Fibroblast of mammary gland (primary cell): Measurements from ENCODE around the gene FCER2.

Experiments used
- DNase-seq: peaks from one replicate; pipeline ENCODE4 v3.0.0-alpha.2; 2010; ENCODE audit warnings: low read depth
- H3K4me3 ChIP-seq: 2 replicates; pipeline ENCODE4 v1.5.1; 2011; ENCODE audit warnings: low read depth, mild to moderate bottlenecking, low read length, moderate library complexity; ENCODE audit not compliant: control insufficient read depth
- TF ChIP-seq, protein P1 (sequence below): conservative IDR thresholded peaks from 2 replicates; pipeline ENCODE4 v1.5.1; 2011; ENCODE audit warnings: low read depth, low read length, inconsistent platforms; ENCODE audit not compliant: control insufficient read depth, insufficient read depth

The FCER2 gene

DNA sequence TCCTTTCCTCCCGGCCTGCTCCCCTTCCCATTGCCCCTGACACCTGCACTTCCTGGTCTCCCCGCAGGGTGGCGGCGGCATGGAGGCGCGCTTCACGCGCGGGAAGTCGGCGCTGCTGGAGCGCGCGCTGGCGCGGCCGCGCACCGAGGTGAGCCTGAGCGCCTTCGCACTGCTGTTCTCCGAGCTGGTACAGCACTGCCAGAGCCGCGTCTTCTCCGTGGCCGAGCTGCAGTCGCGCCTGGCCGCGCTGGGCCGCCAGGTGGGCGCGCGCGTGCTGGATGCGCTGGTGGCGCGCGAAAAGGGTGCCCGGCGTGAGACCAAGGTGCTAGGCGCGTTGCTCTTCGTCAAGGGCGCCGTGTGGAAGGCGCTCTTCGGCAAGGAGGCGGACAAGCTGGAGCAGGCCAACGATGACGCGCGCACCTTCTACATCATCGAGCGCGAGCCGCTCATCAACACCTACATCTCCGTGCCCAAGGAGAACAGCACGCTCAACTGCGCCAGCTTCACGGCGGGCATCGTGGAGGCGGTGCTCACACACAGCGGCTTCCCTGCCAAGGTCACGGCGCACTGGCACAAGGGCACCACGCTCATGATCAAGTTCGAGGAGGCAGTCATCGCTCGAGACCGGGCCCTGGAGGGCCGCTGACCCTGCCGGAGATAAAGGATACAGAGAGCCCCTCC lies 19.6 kb downstream of the FCER2 start:
- DNase-seq: no peak
- TF ChIP-seq, protein P1, sequence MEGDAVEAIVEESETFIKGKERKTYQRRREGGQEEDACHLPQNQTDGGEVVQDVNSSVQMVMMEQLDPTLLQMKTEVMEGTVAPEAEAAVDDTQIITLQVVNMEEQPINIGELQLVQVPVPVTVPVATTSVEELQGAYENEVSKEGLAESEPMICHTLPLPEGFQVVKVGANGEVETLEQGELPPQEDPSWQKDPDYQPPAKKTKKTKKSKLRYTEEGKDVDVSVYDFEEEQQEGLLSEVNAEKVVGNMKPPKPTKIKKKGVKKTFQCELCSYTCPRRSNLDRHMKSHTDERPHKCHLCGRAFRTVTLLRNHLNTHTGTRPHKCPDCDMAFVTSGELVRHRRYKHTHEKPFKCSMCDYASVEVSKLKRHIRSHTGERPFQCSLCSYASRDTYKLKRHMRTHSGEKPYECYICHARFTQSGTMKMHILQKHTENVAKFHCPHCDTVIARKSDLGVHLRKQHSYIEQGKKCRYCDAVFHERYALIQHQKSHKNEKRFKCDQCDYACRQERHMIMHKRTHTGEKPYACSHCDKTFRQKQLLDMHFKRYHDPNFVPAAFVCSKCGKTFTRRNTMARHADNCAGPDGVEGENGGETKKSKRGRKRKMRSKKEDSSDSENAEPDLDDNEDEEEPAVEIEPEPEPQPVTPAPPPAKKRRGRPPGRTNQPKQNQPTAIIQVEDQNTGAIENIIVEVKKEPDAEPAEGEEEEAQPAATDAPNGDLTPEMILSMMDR: no peak
- peak overlapping the region; percentile 84 for H3K4me3 ChIP-seq

DNA sequence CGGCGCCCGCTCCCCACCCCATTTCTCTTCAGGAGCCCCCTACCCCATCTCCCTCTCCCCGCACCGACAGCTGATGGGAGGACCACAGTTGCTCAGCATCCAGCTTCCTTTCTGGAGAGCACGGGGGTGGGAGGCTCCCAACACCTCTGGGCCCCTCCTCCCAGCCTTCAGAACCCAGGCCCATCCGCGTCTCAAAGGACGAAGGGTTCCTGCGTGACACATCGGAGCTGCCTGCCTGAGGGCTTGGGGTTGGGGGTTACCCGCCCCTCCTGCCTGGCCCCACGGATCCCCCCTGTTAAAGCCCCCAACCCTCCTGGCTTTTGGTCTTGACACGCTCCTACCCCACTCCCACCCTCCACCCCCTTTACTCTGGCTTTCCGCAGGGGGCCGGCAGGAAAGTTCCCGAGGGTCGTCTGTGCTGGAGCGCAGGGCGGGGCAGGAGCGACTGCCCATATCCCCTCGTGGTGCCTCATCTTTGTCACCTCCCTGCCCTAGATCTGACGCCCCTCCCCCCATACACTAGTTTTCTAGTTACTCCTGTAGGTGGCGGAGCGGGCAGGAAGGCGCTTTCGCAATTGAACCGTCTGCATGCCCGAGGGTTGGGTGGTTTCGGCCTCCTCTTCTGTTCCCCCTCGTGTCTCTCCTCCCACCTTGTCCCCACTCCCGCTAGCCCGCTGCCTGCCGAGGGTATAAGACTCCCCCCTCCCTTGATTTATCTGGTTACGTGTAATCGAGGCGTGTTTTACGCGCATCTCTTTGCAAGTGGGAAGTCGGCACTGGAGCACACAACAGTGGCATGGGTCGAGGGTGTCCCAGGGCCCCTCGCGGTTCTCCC lies 20.4 kb downstream of the FCER2 start:
- DNase-seq: peak; percentile 76
- TF ChIP-seq, protein P1: peak; percentile 68
- H3K4me3 ChIP-seq: peak overlapping the region; percentile 84

DNA sequence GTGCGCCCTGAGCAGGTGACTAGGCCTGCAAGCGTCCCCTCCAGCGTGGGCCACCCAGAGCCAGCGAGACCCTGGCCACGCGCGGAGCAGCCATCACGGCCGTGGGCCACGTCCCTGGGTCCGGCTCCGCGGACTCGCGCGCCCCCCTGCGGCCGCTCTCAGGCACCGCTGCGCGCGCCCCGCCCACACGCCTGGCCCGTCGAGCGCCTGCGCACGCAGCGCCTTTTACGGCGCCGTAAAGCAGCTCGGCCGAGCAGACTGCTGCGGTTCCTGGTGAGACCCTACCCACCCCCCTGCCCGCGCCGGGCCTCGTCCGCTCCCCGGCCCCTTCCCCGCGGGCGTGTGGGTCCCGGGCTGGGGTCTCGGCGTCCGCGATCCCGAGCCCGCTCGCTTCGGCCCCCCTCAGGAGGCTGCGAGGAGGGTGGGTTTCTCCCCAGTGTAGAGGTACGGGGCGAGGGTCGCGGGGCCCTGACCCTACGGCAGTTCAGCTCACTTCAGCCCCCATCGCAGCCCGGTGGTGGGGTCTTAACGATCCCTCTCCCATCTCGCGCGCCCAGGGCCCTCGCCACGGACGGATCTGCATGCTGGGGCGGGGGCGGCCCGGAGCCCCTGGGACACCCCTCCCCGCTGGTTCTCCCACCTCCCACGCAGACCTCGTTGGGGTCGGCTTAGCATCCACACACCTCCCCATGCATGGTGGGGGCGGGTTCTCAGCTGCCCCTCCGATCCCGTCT lies 21.2 kb downstream of the FCER2 start, which contains the start of gene TRAPPC5:
TRAPPC5 (plus strand) TSS at position 228 of the 734 bp plus-strand sequence. CDS start 1,421 bp downstream, outside the sequence.
- TF ChIP-seq, protein P1: no peak
- peak within 1 kb of the TSS; percentile 84 for H3K4me3 ChIP-seq
- peak; percentile 72 for DNase-seq

DNA sequence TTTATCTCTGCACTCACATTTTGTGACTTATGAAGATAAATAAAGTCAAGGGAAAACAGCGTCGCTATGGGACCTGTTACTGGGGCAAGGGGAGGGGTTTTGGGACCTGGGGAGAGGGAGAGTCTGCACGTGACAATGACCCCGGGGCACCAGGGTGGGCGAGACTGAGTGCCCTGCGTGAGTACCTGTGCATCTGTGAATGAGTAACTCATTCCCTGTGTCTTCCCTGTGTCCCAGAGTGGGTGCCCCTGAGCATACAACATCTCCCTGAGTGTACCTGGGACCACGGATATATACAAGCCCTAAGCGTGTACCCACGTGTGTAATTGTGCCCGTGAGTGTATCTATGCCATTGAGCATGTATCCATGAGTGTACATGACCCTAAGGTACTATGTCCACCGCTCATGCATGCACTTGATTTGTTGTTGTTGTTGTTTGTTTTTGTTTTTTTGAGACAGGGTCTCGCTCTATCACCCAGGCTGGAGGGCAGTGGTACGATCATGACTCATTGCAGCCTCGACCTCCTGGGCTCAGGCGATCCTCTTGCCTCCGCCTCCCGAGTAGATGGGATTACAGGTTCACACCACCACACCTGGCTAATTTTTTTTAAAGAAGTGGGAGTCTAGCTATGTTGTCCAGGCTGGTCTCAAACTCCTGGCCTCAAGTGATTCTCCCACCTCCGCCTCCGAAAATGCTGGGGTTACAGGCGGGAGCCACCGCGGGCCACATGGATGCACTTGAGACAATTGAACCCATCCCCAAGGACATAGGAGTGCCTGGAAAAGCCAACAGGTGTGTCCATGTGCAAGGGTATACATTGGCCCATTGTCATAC lies 21.9 kb downstream of the FCER2 start:
- DNase-seq: no peak
- H3K4me3 ChIP-seq: peak overlapping the region; percentile 21
- TF ChIP-seq, protein P1: no peak

DNA sequence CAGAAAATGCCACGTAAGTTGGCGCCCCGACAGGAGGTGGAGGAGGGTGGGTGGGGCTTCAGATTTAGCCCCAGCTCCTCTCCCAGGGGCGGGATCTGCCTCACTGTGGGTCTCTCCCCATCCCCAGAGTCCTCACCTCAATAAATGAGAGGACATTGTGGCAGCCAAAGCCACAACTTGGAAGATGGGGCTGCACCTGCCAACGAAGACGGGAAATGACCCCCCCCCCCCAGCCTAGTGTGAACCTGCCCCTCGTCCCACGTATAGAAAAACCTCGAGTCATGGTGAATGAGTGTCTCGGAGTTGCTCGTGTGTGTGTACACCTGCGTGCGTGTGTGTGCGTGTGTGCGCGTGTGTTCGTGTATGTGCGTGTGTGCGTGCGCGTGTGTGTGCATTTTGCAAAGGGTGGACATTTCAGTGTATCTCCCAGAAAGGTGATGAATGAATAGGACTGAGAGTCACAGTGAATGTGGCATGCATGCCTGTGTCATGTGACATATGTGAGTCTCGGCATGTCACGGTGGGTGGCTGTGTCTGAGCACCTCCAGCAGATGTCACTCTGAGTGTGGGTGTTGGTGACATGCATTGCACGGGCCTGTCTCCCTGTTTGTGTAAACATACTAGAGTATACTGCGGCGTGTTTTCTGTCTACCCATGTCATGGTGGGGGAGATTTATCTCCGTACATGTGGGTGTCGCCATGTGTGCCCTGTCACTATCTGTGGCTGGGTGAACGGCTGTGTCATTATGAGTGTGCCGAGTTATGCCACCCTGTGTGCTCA lies 22.8 kb downstream of the FCER2 start:
- DNase-seq: no peak
- TF ChIP-seq, protein P1: no peak
- no peak overlapping the region for H3K4me3 ChIP-seq
